H1 (cell line): ENCODE results near the gene DCDC2. TPM values are rescaled to one million over a fixed set of nuclear protein-coding genes. Genes with fewer than 3 reads are reported as not detected.

Source experiments
- CTCF ChIA-PET: fragments of 300-600 bp; sonication (Branson Sonifier 250); formaldehyde crosslinking; loops from one replicate; lab custom pipeline; 2021; ENCODE audit not compliant: partially characterized antibody; lab: Charles Lee
- POLR2A ChIA-PET: fragments of 300-600 bp; sonication (Branson Sonifier 250); formaldehyde crosslinking; loops from one replicate; lab custom pipeline; 2021; ENCODE audit warnings: inconsistent platforms; ENCODE audit not compliant: partially characterized antibody; lab: Charles Lee
- DNase-seq, 2 experiments: peaks; one replicate each; pipeline versions ENCODE4 v3.0.0 to v3.0.0-alpha.2; 2010 to 2022; ENCODE audit warnings: low spot score in 2 of 2, low read depth in 1 of 2, mixed read lengths in 1 of 2
- FAIRE-seq: peaks from 2 replicates; lab custom pipeline; 2011; peaks lifted over from hg19 to GRCh38; lab: Jason Lieb, UNC
- H2AFZ ChIP-seq: 2 replicates; pipeline ENCODE4 v1.8.1; 2012; ENCODE audit warnings: low read length, inconsistent platforms
- H2AK5ac ChIP-seq: 2 replicates; pipeline ENCODE4 v1.6.1; 2013; ENCODE audit warnings: low read depth, low read length
- H2BK120ac ChIP-seq: replicated peaks from 2 replicates; pipeline ENCODE3; 2013; ENCODE audit warnings: low read depth, low read length, inconsistent platforms
- H2BK12ac ChIP-seq: 2 replicates; pipeline ENCODE4 v1.6.1; 2013; ENCODE audit warnings: low read depth, low read length
- H2BK15ac ChIP-seq: 2 replicates; pipeline ENCODE4 v1.6.1; 2013; ENCODE audit warnings: low read length
- H2BK20ac ChIP-seq: 2 replicates; pipeline ENCODE4 v1.6.1; 2013; ENCODE audit warnings: low read length
- H2BK5ac ChIP-seq: 2 replicates; pipeline ENCODE4 v1.6.1; 2013; ENCODE audit warnings: low read depth, low read length
- H3K14ac ChIP-seq: 2 replicates; pipeline ENCODE4 v1.6.1; 2013; ENCODE audit warnings: inconsistent platforms; ENCODE audit not compliant: insufficient read length
- H3K18ac ChIP-seq: 2 replicates; pipeline ENCODE4 v1.6.1; 2013; ENCODE audit warnings: low read length; ENCODE audit errors: extremely low read depth
- H3K23ac ChIP-seq: 2 replicates; pipeline ENCODE4 v1.6.1; 2013; ENCODE audit warnings: inconsistent platforms; ENCODE audit not compliant: insufficient read length
- H3K23me2 ChIP-seq: 2 replicates; pipeline ENCODE4 v1.6.1; 2013; ENCODE audit warnings: low read depth, low read length
- H3K27ac ChIP-seq: 2 replicates; pipeline ENCODE4 v1.6.1; 2011; ENCODE audit warnings: low read depth, low read length, inconsistent platforms
- H3K27me3 ChIP-seq, 4 experiments: replicated peaks in 1 of 4; 1 replicate in 1 of 4; 2 replicates in 3 of 4; pipeline versions ENCODE4 v1.6.1 to v1.8.1; 2011 to 2013; ENCODE audit warnings: low read length in 3 of 4, mild to moderate bottlenecking in 3 of 4, inconsistent platforms in 2 of 4, mixed read lengths in 2 of 4, moderate library complexity in 1 of 4; ENCODE audit not compliant: control insufficient read depth in 3 of 4, insufficient read depth in 3 of 4; ENCODE audit errors: extremely low read depth in 1 of 4
- H3K36me3 ChIP-seq, 4 experiments: 2 replicates each; pipeline versions ENCODE4 v1.6.1 to v1.8.1; 2011 to 2013; ENCODE audit warnings: mild to moderate bottlenecking in 4 of 4, low read length in 3 of 4, moderate library complexity in 2 of 4, control low read depth in 1 of 4, inconsistent platforms in 1 of 4; ENCODE audit not compliant: insufficient read depth in 4 of 4, control insufficient read depth in 2 of 4
- H3K4ac ChIP-seq: replicated peaks from 2 replicates; pipeline ENCODE3; 2013; ENCODE audit warnings: low read length, low read depth, mixed read lengths, inconsistent platforms; ENCODE audit not compliant: insufficient read length
- H3K4me1 ChIP-seq, 4 experiments: replicated peaks in 1 of 4; 1 replicate in 1 of 4; 2 replicates in 3 of 4; pipeline versions ENCODE4 v1.6.1 to v1.8.1; 2011 to 2013; ENCODE audit warnings: low read length in 3 of 4, inconsistent platforms in 2 of 4, mixed read lengths in 1 of 4; ENCODE audit not compliant: insufficient read depth in 4 of 4, control insufficient read depth in 3 of 4
- H3K4me2 ChIP-seq, 2 experiments: 2 replicates each; pipeline versions ENCODE4 v1.6.1 to v1.8.1; 2011 to 2013; ENCODE audit warnings: low read depth in 2 of 2, low read length in 2 of 2, control low read depth in 1 of 2, inconsistent platforms in 1 of 2, mild to moderate bottlenecking in 1 of 2; ENCODE audit not compliant: insufficient read depth in 1 of 2
- H3K4me3 ChIP-seq, 4 experiments: fragments of 200-600, 300-600 bp in 1 of 4; sonication (generic), shearing (Covaris generic), sonication (Bioruptor Twin) in 1 of 4; 2 replicates each; pipeline versions ENCODE4 v1.5.1 to v1.8.1; 2011 to 2016; ENCODE audit warnings: low read length in 4 of 4, low read depth in 3 of 4, control low read depth in 2 of 4, inconsistent platforms in 2 of 4, mild to moderate bottlenecking in 2 of 4, mixed read lengths in 1 of 4, moderate library complexity in 1 of 4; ENCODE audit not compliant: insufficient read depth in 2 of 4; ENCODE audit errors: extremely low read depth in 1 of 4
- H3K56ac ChIP-seq: replicated peaks from 2 replicates; pipeline ENCODE3; 2013; ENCODE audit warnings: low read depth, mild to moderate bottlenecking, mixed read lengths, low read length, inconsistent platforms; ENCODE audit not compliant: insufficient read length
- H3K79me1 ChIP-seq: 2 replicates; pipeline ENCODE4 v1.6.1; 2013; ENCODE audit warnings: low read depth, low read length, control low read depth
- H3K79me2 ChIP-seq, 2 experiments: 2 replicates each; pipeline versions ENCODE4 v1.6.1 to v1.8.1; 2012 to 2013; ENCODE audit warnings: low read length in 2 of 2, mild to moderate bottlenecking in 2 of 2, inconsistent platforms in 1 of 2; ENCODE audit not compliant: insufficient read depth in 2 of 2, control insufficient read depth in 1 of 2
- H3K9ac ChIP-seq, 4 experiments: replicated peaks in 1 of 4; 1 replicate in 1 of 4; 2 replicates in 3 of 4; pipeline versions ENCODE4 v1.6.1 to v1.8.1; 2011 to 2013; ENCODE audit warnings: low read depth in 3 of 4, low read length in 3 of 4, control low read depth in 2 of 4, mild to moderate bottlenecking in 2 of 4, moderate library complexity in 2 of 4, inconsistent platforms in 1 of 4; ENCODE audit errors: extremely low read depth in 1 of 4
- H3K9me3 ChIP-seq, 2 experiments: 2 replicates each; pipeline versions ENCODE4 v1.6.1 to v1.8.1; 2012 to 2013; ENCODE audit warnings: mild to moderate bottlenecking in 2 of 2, moderate library complexity in 2 of 2, control low read depth in 1 of 2, inconsistent platforms in 1 of 2, low read depth in 1 of 2, low read length in 1 of 2, mixed read lengths in 1 of 2; ENCODE audit not compliant: insufficient read depth in 2 of 2
- H4K20me1 ChIP-seq, 2 experiments: replicated peaks in 1 of 2; 2 replicates each; pipeline versions ENCODE3 to v1.8.1; 2011 to 2013; ENCODE audit warnings: inconsistent platforms in 2 of 2, low read length in 2 of 2, mild to moderate bottlenecking in 1 of 2; ENCODE audit not compliant: insufficient read depth in 2 of 2, control insufficient read depth in 1 of 2
- H4K5ac ChIP-seq: 2 replicates; pipeline ENCODE4 v1.6.1; 2013; ENCODE audit warnings: low read length, low read depth, mixed read lengths, inconsistent platforms; ENCODE audit not compliant: insufficient read length
- H4K8ac ChIP-seq: 2 replicates; pipeline ENCODE4 v1.8.0; 2013; ENCODE audit warnings: mild to moderate bottlenecking, moderate library complexity, low read length, inconsistent platforms; ENCODE audit not compliant: insufficient read depth; ENCODE audit errors: extremely low read depth
- H4K91ac ChIP-seq: replicated peaks from 2 replicates; pipeline ENCODE3; 2013; ENCODE audit warnings: low read length, mixed read lengths, inconsistent platforms; ENCODE audit not compliant: insufficient read length
- BACH1 ChIP-seq: IDR thresholded peaks from 2 replicates; pipeline ENCODE4 v1.6.1; 2012; ENCODE audit warnings: low read length, improper control_type of control experiment
- EP300 ChIP-seq, 2 experiments: IDR thresholded peaks; 1 replicate in 1 of 2; 2 replicates in 1 of 2; pipeline ENCODE4 v1.6.1; 2011 to 2012; ENCODE audit warnings: low read depth in 2 of 2, low read length in 2 of 2, mild to moderate bottlenecking in 2 of 2, borderline replicate concordance in 1 of 2, inconsistent platforms in 1 of 2, moderate library complexity in 1 of 2
- SIX5 ChIP-seq: IDR thresholded peaks from 2 replicates; pipeline ENCODE4 v1.6.1; 2011; ENCODE audit warnings: mild to moderate bottlenecking, low read depth, low read length
- SP2 ChIP-seq: IDR thresholded peaks from 2 replicates; pipeline ENCODE4 v1.6.1; 2012; ENCODE audit warnings: mild to moderate bottlenecking, low read length, inconsistent platforms
- SUZ12 ChIP-seq: fragments of 200-600 bp; sonication (generic); IDR thresholded peaks from 2 replicates; pipeline ENCODE4 v1.6.1; 2012; ENCODE audit warnings: mild to moderate bottlenecking, inconsistent platforms, low read length, moderate library complexity, mixed read lengths
- ZNF274 ChIP-seq: IDR thresholded peaks from 2 replicates; pipeline ENCODE4 v1.7.0; 2012; ENCODE audit warnings: low read length, borderline replicate concordance; ENCODE audit errors: extremely low read depth
- polyA plus RNA-seq, 7 experiments: library from polyadenylated mRNA; depleted of rRNA in 3 of 7; stranded (reverse) in 5 of 7; unstranded in 2 of 7; fragments of >200 nt in 5 of 7; fragments of 200-250 nt in 2 of 7; gene quantifications; 1 replicate in 5 of 7; 2 replicates in 1 of 7; 4 replicates in 1 of 7; pipeline versions ENCODE4 v1.2.1 to v1.2.3, GENCODE V29; 2011 to 2013; ENCODE audit warnings: missing spikeins in 2 of 7, mixed read lengths in 2 of 7
- total RNA-seq: library from RNA; stranded (reverse); fragmentation: NEBNext Ultra II Directional; extraction: Animal tissue kit (Norgen Biotek cat#: 25700); gene quantifications from 2 replicates; pipeline ENCODE4 v1.2.1, GENCODE V29; 2021

Gene DCDC2
- total and polyA plus RNA-seq, 2 of the 8 experiments (the other 6 are each of a cell fraction or from before 2014, with no cell fraction given): 0.03 to 0.15 TPM

DNA sequence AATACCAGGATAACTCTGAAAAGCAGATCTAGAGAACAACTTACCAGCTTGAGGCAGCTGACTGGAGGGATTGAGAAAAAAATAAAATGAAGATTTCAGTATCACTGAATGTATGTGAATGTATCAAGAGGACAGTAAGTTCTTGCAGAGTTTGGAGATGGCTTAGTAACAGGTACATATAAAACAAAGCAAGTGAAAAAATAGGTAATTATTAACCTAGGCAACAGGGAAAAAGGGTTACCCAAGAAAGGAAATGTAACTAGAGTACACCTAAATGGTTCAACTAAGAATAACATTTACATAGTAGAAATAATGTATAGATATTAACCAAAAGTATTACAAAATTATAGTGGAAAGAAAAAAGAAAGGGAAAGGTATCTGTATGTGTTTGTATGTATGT is 164.5 kb downstream of the DCDC2 start:
- Histone ChIP-seq H3K4me3 (no peak overlapping the region), H4K5ac (no peak overlapping the region), H2BK15ac (no peak overlapping the region), H3K23ac (no peak overlapping the region), H3K56ac (no peak overlapping the region), H3K18ac (no peak overlapping the region), H4K20me1 (no peaks in the 10 kb centered on the region), H2BK20ac (no peak overlapping the region), H2AFZ (no peak overlapping the region), H2BK5ac (no peak overlapping the region), H3K9ac (no peak overlapping the region), H3K4me1 (no peaks in the 10 kb centered on the region), H3K4ac (no peak overlapping the region), H2BK120ac (no peak overlapping the region), H2AK5ac (no peak overlapping the region), H4K91ac (no peak overlapping the region), H3K27ac (no peak overlapping the region), H3K9me3 (no peaks in the 10 kb centered on the region), H3K36me3 (no peaks in the 10 kb centered on the region), H3K4me2 (no peak overlapping the region), H3K27me3 (peaks cover 0 to 1% (median 0%) of the 10 kb centered on the region in 4 experiments; a peak in 1 of 7 replicates), H3K79me1 (no peaks in the 10 kb centered on the region), H4K8ac (no peak overlapping the region), H3K14ac (no peak overlapping the region), H3K23me2 (no peaks in the 10 kb centered on the region), H3K79me2 (no peaks in the 10 kb centered on the region), H2BK12ac (no peak overlapping the region)
- ChIA-PET CTCF (interaction anchor here (0.7 to 1.2 kb wide), 2 partner anchors 13 to 244 kb away, joined by 3 to 5 read pairs; no protein-coding TSS in a partner anchor), POLR2A (no interaction called here)
- no peak for DNase-seq
- FAIRE-seq: no peak
- no peak for TF ChIP-seq SP2
- no peak for TF ChIP-seq SUZ12
- no peak for TF ChIP-seq EP300 (IDR thresholded peaks at IDR 0.05; ENCODE audit: borderline replicate concordance in 1 of 2, low read depth in 2 of 2, low read length in 2 of 2)
- TF ChIP-seq ZNF274: no peak
- no peak for TF ChIP-seq SIX5
- no peak for TF ChIP-seq BACH1
